NCI-H2171 (cell line): Measurements from ENCODE around the gene GAREM1.

Experiments used
- DNase-seq: peaks from one replicate; lab custom pipeline; 2025; lab: John Stamatoyannopoulos, UW

Gene GAREM1

GRCh38 chr18:32459361-32460101, 11.2 kb downstream of the GAREM1 start:
- DNase-seq: peak; percentile 37

GRCh38 chr18:32455361-32455760, 15.3 kb downstream of the GAREM1 start:
- no peak for DNase-seq

- DNase-seq: no peak
These were observed 16.1 kb downstream of the GAREM1 start for GRCh38 chr18:32454593-32454992.

- DNase-seq: no peak
These were observed 19.8 kb downstream of the GAREM1 start for GRCh38 chr18:32450874-32451273.

- no peak for DNase-seq
These were observed 20.5 kb downstream of the GAREM1 start for GRCh38 chr18:32450026-32450691.

GRCh38 chr18:32446780-32447179, 23.9 kb downstream of the GAREM1 start:
- no peak for DNase-seq

- DNase-seq: no peak
These were observed 24.8 kb downstream of the GAREM1 start for GRCh38 chr18:32445846-32446245.

- no peak for DNase-seq
These were observed 26.9 kb downstream of the GAREM1 start for GRCh38 chr18:32443706-32444215.

- DNase-seq: no peak
These were observed 27.5 kb downstream of the GAREM1 start for GRCh38 chr18:32443033-32443705.

GRCh38 chr18:32442575-32442974, 28.1 kb downstream of the GAREM1 start:
- DNase-seq: no peak

- DNase-seq: no peak
These were observed 29.1 kb downstream of the GAREM1 start for GRCh38 chr18:32441533-32441932.

GRCh38 chr18:32440518-32440917, 30.2 kb downstream of the GAREM1 start:
- DNase-seq: no peak

- DNase-seq: peak; percentile 21
These were observed 30.9 kb downstream of the GAREM1 start for GRCh38 chr18:32439802-32440201.

- DNase-seq: no peak
These were observed 31.4 kb downstream of the GAREM1 start for GRCh38 chr18:32439241-32439640.

GRCh38 chr18:32438173-32438572, 32.5 kb downstream of the GAREM1 start:
- peak; percentile 57 for DNase-seq

GRCh38 chr18:32437100-32437834, 33.4 kb downstream of the GAREM1 start:
- no peak for DNase-seq

GRCh38 chr18:32435631-32436500, 34.8 kb downstream of the GAREM1 start:
- DNase-seq: no peak

GRCh38 chr18:32431753-32432152, 38.9 kb downstream of the GAREM1 start:
- no peak for DNase-seq

GRCh38 chr18:32429402-32429801, 41.3 kb downstream of the GAREM1 start:
- no peak for DNase-seq

- no peak for DNase-seq
These were observed 43.4 kb downstream of the GAREM1 start for GRCh38 chr18:32427084-32427900.
